Measurements from ENCODE around the gene ERICH3. TPM values are rescaled to one million over a fixed set of nuclear protein-coding genes. Genes with fewer than 3 reads are reported as not detected.

ERICH3 gene
- total RNA-seq, 1 experiment from 2014 or later: not detected

DNA sequence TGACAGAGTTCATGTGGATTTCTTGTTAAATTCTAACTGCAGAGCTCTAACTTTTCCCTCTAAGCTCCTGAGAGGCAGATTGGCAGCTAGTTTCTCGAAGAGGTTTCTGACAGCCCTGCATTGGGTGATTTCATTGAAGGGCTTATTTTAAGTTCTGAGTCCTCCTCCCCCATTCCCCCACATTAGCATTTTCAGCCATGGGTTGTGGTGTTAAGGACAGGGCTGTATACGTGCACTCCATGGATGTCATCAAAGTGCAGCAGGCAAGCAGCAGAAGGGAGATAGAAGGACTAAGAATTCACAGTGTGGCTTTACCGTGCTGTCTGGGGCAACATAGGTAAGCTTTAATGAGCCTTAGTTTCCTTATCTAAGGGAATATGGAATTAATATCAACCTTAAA, 40.3 kb upstream of the ERICH3 start:
- Histone ChIP-seq H3K23me2 (ENCODE audit: insufficient read length, low read depth, low read length, poor library complexity, severe bottlenecking) (no peaks in the 10 kb centered on the region), H3K18ac (ENCODE audit: insufficient read length, low read depth, low read length) (peak overlapping the region; percentile 34), H2BK15ac (ENCODE audit: low read depth, low read length) (no peak overlapping the region), H3T11ph (ENCODE audit: low read length) (no peak overlapping the region), H2BK20ac (ENCODE audit: low read depth, low read length, poor library complexity, severe bottlenecking) (no peak overlapping the region), H3K4me2 (ENCODE audit: insufficient read depth, insufficient read length, low read length) (no peak overlapping the region), H3K14ac (ENCODE audit: insufficient read depth, low read length) (no peak overlapping the region), H3K9me3 (ENCODE audit: control insufficient read depth, low read depth, low read length) (no peaks in the 10 kb centered on the region), H3K4me1 (ENCODE audit: insufficient read depth, low read length) (no peaks in the 10 kb centered on the region; the same call in 1 of the 2 replicates), H2AFZ (ENCODE audit: low read length) (no peak overlapping the region), H4K91ac (ENCODE audit: insufficient read length, low read depth, low read length) (no peak overlapping the region), H3K79me1 (ENCODE audit: insufficient read depth, low read depth, low read length, poor library complexity, severe bottlenecking) (no peaks in the 10 kb centered on the region), H2BK12ac (ENCODE audit: insufficient read length, low read depth, low read length) (no peak overlapping the region), H3K23ac (ENCODE audit: insufficient read length, low read depth, low read length) (no peak overlapping the region), H3K27me3 (ENCODE audit: insufficient read depth, low read length) (no peaks in the 10 kb centered on the region), H4K5ac (ENCODE audit: insufficient read length, low read depth, low read length) (no peak overlapping the region), H3K9ac (ENCODE audit: extremely low read depth, insufficient read length, low read length) (no peak overlapping the region), H3K79me2 (ENCODE audit: insufficient read depth, low read length) (no peaks in the 10 kb centered on the region), H2BK120ac (ENCODE audit: low read depth, low read length, poor library complexity, severe bottlenecking) (no peak overlapping the region), H2BK5ac (ENCODE audit: insufficient read length, low read length) (no peak overlapping the region), H4K20me1 (ENCODE audit: control insufficient read depth, insufficient read depth, insufficient read length) (no peaks in the 10 kb centered on the region), H2AK5ac (ENCODE audit: insufficient read length, low read length) (no peak overlapping the region), H4K8ac (replicated peaks; ENCODE audit: insufficient read length, low read depth, low read length) (no peak overlapping the region), H3K4ac (ENCODE audit: low read depth, low read length) (no peak overlapping the region), H3K27ac (ENCODE audit: insufficient read length, low read depth, low read length) (no peak overlapping the region), H3K56ac (ENCODE audit: insufficient read length, low read depth, low read length) (no peak overlapping the region)
- peaks cover 0 to 7% of the 10 kb centered on the region in 2 experiments; a peak in 2 of 4 replicates for H3K4me1 Mint-ChIP-seq
- no CpG with 5 or more reads among the region's 3 CpGs for WGBS (ENCODE audit: extremely low coverage, insufficient read length, low lambda C conversion rate)
- no peaks in the 10 kb centered on the region for H3K27me3 Mint-ChIP-seq (ENCODE audit: low read depth)
- H3K36me3 Mint-ChIP-seq (ENCODE audit: insufficient read depth in 1 of 3, low read depth in 3 of 3): peaks cover 0 to 8% (median 0%) of the 10 kb centered on the region in 3 experiments; a peak in 1 of 7 replicates
- no peak for DNase-seq
- no peaks in the 10 kb centered on the region for H3K9me3 Mint-ChIP-seq
- TF ChIP-seq, protein P1, sequence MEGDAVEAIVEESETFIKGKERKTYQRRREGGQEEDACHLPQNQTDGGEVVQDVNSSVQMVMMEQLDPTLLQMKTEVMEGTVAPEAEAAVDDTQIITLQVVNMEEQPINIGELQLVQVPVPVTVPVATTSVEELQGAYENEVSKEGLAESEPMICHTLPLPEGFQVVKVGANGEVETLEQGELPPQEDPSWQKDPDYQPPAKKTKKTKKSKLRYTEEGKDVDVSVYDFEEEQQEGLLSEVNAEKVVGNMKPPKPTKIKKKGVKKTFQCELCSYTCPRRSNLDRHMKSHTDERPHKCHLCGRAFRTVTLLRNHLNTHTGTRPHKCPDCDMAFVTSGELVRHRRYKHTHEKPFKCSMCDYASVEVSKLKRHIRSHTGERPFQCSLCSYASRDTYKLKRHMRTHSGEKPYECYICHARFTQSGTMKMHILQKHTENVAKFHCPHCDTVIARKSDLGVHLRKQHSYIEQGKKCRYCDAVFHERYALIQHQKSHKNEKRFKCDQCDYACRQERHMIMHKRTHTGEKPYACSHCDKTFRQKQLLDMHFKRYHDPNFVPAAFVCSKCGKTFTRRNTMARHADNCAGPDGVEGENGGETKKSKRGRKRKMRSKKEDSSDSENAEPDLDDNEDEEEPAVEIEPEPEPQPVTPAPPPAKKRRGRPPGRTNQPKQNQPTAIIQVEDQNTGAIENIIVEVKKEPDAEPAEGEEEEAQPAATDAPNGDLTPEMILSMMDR (conservative IDR thresholded peaks at IDR 0.05): no peak
- no peak overlapping the region for H3K4me3 Mint-ChIP-seq
- no peak overlapping the region for H3K27ac Mint-ChIP-seq

Data from H9 (cell line).